ENCODE measurements around the gene GAB2.
"Not testable (repeated sequence)": the region's sequence is repeated elsewhere in the genome, so short reads cannot be mapped to it uniquely, and the experiment has no call there.

The GAB2 gene

DNA sequence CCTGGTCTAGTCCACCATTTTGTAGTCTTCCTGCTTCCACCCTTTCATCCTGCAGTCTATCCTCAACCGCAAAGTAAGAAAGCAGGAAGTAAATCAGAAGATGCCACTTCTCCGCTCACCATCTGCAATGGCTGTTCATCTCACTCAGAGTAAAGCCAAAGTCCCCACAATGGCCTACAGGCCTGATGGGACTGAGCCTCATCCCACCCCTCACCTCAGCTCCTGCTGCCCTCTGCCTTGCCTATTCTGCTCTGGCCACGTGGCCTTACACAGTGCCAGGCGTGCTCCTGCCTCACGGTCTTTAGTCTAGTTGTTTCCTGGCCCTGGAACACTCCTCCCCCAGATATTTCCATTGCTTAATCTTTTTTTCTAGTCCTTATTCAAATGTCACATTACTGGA is 133.4 kb downstream of the GAB2 start:
- no peak overlapping the region for H3K4me3 ChIP-seq (ENCODE audit: low read depth, low read length)
- peaks cover 3% of the 10 kb centered on the region for H3K4me1 ChIP-seq
- no peak for DNase-seq
- H3K9me3 ChIP-seq: no peaks in the 10 kb centered on the region
- H3K27me3 ChIP-seq: no peaks in the 10 kb centered on the region
- no peaks in the 10 kb centered on the region for H3K36me3 ChIP-seq
- TF ChIP-seq, protein P1, sequence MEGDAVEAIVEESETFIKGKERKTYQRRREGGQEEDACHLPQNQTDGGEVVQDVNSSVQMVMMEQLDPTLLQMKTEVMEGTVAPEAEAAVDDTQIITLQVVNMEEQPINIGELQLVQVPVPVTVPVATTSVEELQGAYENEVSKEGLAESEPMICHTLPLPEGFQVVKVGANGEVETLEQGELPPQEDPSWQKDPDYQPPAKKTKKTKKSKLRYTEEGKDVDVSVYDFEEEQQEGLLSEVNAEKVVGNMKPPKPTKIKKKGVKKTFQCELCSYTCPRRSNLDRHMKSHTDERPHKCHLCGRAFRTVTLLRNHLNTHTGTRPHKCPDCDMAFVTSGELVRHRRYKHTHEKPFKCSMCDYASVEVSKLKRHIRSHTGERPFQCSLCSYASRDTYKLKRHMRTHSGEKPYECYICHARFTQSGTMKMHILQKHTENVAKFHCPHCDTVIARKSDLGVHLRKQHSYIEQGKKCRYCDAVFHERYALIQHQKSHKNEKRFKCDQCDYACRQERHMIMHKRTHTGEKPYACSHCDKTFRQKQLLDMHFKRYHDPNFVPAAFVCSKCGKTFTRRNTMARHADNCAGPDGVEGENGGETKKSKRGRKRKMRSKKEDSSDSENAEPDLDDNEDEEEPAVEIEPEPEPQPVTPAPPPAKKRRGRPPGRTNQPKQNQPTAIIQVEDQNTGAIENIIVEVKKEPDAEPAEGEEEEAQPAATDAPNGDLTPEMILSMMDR (IDR thresholded peaks at IDR 0.05; ENCODE audit: low read depth, low read length): no peak

DNA sequence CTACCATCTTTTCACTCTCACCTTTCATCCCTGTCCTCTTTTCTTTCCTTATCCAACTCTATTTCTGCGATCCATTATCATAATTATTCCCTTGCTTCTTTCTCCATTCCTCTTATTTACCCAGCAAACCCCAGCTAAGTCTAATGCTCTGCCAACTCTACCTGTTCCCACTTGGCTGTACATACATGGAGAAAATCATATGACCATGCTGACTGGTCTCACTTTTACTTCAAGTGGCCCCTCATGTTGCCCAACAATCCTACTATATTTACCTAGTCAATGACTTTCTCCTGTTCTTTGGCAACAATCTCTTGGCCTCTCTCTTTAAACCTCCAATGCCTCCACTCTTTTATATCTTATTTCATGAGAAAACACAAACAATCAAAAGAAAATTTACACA is 134.8 kb downstream of the GAB2 start:
- H3K36me3 ChIP-seq: no peaks in the 10 kb centered on the region
- H3K27me3 ChIP-seq: no peaks in the 10 kb centered on the region
- no peaks in the 10 kb centered on the region for H3K9me3 ChIP-seq
- DNase-seq: no peak
- H3K4me1 ChIP-seq: peaks cover 3% of the 10 kb centered on the region
- no peak overlapping the region for H3K4me3 ChIP-seq (ENCODE audit: low read depth, low read length)
- TF ChIP-seq, protein P1 (IDR thresholded peaks at IDR 0.05; ENCODE audit: low read depth, low read length): no peak

DNA sequence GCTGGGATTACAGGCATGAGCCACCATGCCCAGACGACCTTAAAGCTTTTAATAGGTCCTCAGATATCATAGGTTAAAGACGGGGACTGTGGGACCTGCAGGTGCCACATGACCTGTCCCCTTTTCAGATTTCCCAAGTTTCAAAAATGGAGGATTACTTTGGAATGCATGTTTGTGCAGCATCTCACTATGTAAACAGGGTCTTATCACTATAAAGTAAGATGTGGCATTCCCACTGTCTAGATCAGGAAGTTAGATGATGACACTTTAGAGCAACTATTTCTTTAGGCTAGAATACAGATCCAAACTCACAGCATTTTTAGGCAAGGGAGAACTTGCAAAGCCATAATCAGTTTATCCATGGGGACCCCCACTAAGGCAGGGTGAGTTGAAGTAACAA is 136.1 kb downstream of the GAB2 start:
- Histone ChIP-seq H3K4me3 (ENCODE audit: low read depth, low read length) (no peak overlapping the region), H3K4me1 (peaks cover 7% of the 10 kb centered on the region), H3K27me3 (no peaks in the 10 kb centered on the region), H3K9me3 (no peaks in the 10 kb centered on the region), H3K36me3 (no peaks in the 10 kb centered on the region)
- no peak for DNase-seq
- TF ChIP-seq, protein P1 (IDR thresholded peaks at IDR 0.05; ENCODE audit: low read depth, low read length): no peak

DNA sequence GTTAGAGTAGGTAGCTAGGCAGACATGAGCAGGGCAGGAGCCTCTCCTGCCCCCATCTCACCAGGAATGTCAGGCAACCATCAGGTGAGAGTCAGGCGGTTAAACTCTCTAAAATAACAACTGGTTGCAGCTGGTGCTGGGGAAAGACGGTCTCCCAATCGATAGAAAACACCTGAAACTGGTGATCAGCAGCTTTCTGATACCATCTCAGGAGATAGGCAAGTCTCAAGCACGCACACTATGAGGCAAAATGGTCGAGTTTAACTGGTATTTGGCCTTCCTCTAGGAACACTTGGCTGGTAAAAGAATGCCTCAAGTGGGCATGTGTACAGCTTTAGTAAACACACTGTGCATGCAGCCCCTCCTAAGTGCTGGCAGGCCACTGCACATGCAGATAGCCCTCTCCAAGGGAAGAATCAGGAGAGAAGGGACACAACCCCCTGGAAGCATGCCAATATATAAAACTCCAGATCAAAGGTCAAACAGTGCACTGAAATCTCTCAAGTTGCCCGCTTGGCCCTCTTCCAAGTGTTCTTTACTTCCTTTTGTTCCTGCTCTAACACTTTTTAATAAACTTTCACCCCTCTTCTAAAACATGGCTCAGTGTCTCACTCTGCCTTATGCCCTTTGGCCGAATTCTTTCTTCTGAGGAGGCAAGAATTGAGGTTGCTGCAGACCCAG is 140.2 kb downstream of the GAB2 start:
- Histone ChIP-seq H3K27me3 (no peaks in the 10 kb centered on the region), H3K9me3 (no peaks in the 10 kb centered on the region; the same call in 1 of the 2 replicates), H3K4me3 (ENCODE audit: low read depth, low read length) (no peak overlapping the region), H3K36me3 (peaks cover 4% of the 10 kb centered on the region), H3K4me1 (0 out of 2 replicates have a peak, but pooled peaks cover 4% of the 10 kb centered on the region)
- TF ChIP-seq, protein P1 (IDR thresholded peaks at IDR 0.05; ENCODE audit: low read depth, low read length): no peak
- no peak for DNase-seq

DNA sequence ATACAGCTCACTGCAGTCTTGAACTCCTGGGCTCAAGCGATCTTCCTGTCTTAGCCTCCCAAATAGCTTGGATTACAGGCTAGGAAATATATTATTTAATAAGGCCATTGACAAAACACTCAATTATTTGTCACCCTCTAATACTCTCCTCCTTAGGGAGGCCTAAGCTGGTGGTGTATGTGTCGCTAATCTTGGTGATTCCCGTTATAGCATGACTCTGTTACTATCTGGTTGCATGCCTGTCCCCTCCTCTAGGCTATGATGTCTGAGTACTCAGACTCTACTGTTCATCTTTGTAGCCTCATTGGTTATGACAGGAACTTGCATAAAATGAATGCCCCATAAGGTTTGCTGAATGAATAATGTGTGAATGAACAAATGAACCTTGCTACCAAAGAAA is 141.3 kb downstream of the GAB2 start:
- Histone ChIP-seq H3K9me3 (no peaks in the 10 kb centered on the region; the same call in 1 of the 2 replicates), H3K36me3 (peaks cover 10% of the 10 kb centered on the region), H3K27me3 (no peaks in the 10 kb centered on the region), H3K4me1 (0 out of 2 replicates have a peak, but pooled peaks cover 4% of the 10 kb centered on the region), H3K4me3 (ENCODE audit: low read depth, low read length) (no peak overlapping the region)
- no peak for DNase-seq
- TF ChIP-seq, protein P1 (IDR thresholded peaks at IDR 0.05; ENCODE audit: low read depth, low read length): no peak

DNA sequence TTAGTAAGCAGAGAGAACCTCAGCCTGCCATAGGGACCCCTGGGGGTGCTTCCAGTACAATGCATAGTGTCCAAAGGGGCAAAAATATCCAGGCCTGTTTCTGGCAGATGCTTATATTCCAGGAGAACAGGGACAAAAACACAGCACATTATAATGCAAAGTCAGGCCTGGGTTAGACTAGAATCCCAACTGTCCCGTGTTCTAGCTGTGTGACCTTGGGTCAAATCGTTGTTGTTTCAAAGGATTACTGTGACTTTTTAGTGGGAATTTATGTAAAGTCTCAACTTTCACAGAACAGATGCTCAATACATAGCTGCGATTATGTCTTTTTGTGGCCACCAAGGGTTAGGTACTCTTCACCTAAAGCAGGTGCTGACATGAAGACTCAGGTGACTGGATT is 142.9 kb downstream of the GAB2 start:
- Histone ChIP-seq H3K27me3 (no peaks in the 10 kb centered on the region), H3K36me3 (peaks cover 11% of the 10 kb centered on the region), H3K4me1 (0 out of 2 replicates have a peak, but pooled peaks cover 4% of the 10 kb centered on the region), H3K4me3 (ENCODE audit: low read depth, low read length) (no peak overlapping the region), H3K9me3 (no peaks in the 10 kb centered on the region; the same call in 1 of the 2 replicates)
- DNase-seq: no peak
- TF ChIP-seq, protein P1 (IDR thresholded peaks at IDR 0.05; ENCODE audit: low read depth, low read length): no peak

DNA sequence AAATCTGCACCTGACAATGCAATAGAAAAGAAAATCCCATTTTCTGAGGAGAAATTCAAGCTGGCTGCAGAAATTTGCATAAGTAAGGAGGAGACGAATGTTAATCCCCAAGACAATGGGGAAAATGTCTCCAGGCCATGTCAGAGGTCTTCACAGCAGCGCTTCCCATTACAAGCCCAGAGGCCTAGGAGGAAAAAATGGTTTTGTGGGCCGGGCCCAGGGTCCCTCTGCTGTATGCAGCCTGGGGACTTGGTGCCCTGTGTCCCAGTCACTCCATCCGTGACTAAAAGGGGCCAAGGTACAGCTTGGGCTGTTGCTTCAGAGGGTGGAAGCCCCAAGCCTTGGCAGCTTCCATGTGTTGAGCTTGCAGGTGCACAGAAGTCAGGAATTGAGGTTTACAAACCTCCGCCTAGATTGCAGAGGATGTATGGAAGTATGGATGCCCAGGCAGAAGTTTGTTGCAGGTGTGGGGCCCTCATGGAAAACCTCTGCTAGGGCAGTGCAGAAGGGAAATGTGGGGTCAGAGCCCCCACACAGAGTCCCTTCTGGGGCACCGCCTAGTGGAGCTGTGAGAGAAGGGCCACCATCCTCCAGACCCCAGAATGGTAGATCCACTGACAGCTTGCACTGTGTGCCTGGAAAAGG is 144.9 kb downstream of the GAB2 start:
- DNase-seq; H3K9me3 ChIP-seq; H3K4me3 ChIP-seq (ENCODE audit: low read depth, low read length); H3K4me1 ChIP-seq; H3K27me3 ChIP-seq: not testable (repeated sequence)
- peaks cover 12% of the 10 kb centered on the region for H3K36me3 ChIP-seq

DNA sequence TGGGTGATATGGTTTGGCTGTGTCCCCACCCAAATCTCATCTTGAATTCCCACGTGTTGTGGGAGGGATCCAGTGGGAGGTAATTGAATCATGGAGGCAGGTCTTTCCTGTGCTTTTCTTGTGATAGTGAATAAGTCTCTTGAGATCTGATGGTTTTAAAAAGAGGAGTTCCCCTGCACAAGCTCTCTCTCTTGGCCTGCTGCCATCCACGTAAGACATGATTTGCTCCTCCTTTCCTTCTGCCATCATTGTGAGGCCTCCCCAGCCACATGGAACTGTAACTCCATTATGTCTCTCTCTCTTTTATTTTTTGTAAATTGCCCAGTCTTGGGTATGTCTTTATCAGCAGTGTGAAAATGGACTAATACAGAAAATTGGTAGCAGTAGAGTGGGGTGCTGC is 145.8 kb downstream of the GAB2 start:
- not testable (repeated sequence) for H3K27me3 ChIP-seq; H3K4me3 ChIP-seq (ENCODE audit: low read depth, low read length); DNase-seq; H3K4me1 ChIP-seq; H3K9me3 ChIP-seq
- peaks cover 12% of the 10 kb centered on the region for H3K36me3 ChIP-seq
